Cerebellar nuclear complex (tissue), 1 donor: ENCODE results near the gene HYLS1.
"Not testable (repeated sequence)": the region's sequence is repeated elsewhere in the genome, so short reads cannot be mapped to it uniquely, and the experiment has no call there.

Source experiments
- DNase-seq, 2 experiments: peaks; one replicate each; lab custom pipeline; 2025; lab: John Stamatoyannopoulos, UW

Gene HYLS1

GRCh38 chr11:125902927-125903710 is 15.7 kb downstream of the HYLS1 start, which contains the start of gene PUS3:
TSS of gene PUS3 (minus strand) at chr11:125903206. CDS start at chr11:125896284, 6,922 bp downstream.
- peak; percentile 77 to 81 for DNase-seq

GRCh38 chr11:125903711-125904659 is 16.5 kb downstream of the HYLS1 start, which contains the start of gene DDX25:
TSS of gene DDX25 (plus strand) at chr11:125904508. CDS start at chr11:125904518, 10 bp downstream.
- no peak for DNase-seq

- no peak for DNase-seq
Measured at GRCh38 chr11:125904678-125905077, 17.2 kb downstream of the HYLS1 start.

GRCh38 chr11:125910226-125910849 is 22.9 kb downstream of the HYLS1 start:
- DNase-seq, result no peak

- DNase-seq, result not testable (repeated sequence)
Measured at GRCh38 chr11:125914601-125915000, 27.1 kb downstream of the HYLS1 start.

GRCh38 chr11:125916683-125917347 is 29.3 kb downstream of the HYLS1 start:
- no peak for DNase-seq

- no peak for DNase-seq
Measured at GRCh38 chr11:125918140-125918840, 30.8 kb downstream of the HYLS1 start.

GRCh38 chr11:125921042-125921441 is 33.6 kb downstream of the HYLS1 start:
- no peak for DNase-seq

GRCh38 chr11:125922156-125922555 is 34.7 kb downstream of the HYLS1 start:
- DNase-seq, result no peak

GRCh38 chr11:125923012-125923579 is 35.6 kb downstream of the HYLS1 start:
- DNase-seq, result peak; percentile 16 to 81

GRCh38 chr11:125923633-125924032 is 36.2 kb downstream of the HYLS1 start:
- DNase-seq, result no peak

- no peak for DNase-seq
Measured at GRCh38 chr11:125924384-125925007, 37.0 kb downstream of the HYLS1 start.

GRCh38 chr11:125925247-125925740 is 37.8 kb downstream of the HYLS1 start:
- no peak for DNase-seq

- no peak for DNase-seq
Measured at GRCh38 chr11:125925804-125926203, 38.3 kb downstream of the HYLS1 start.

GRCh38 chr11:125926682-125927081 is 39.2 kb downstream of the HYLS1 start:
- no peak for DNase-seq

- DNase-seq, result no peak
Measured at GRCh38 chr11:125929445-125930075, 42.1 kb downstream of the HYLS1 start.

GRCh38 chr11:125930076-125930450 is 42.6 kb downstream of the HYLS1 start:
- no peak for DNase-seq

GRCh38 chr11:125931116-125931515 is 43.6 kb downstream of the HYLS1 start:
- DNase-seq, result no peak

- no peak for DNase-seq
Measured at GRCh38 chr11:125931668-125932067, 44.2 kb downstream of the HYLS1 start.
